Ovary (tissue), 3 donors: ENCODE data around the gene TUBB3.

ENCODE experiments used
- CTCF ChIP-seq, 3 donors: fragments of 450-650 bp in 2 of 3; fragments of 200-600 bp in 1 of 3; IDR thresholded peaks; one replicate each; pipeline versions ENCODE4 v1.5.1 to v1.8.0; 2016 to 2022; ENCODE audit warnings: antibody characterized with exemption in 3 of 3, mild to moderate bottlenecking in 1 of 3
- EP300 ChIP-seq: sonication (generic); formaldehyde crosslinking; IDR thresholded peaks from one replicate; pipeline ENCODE4 v1.6.1; 2017; ENCODE audit warnings: antibody characterized with exemption
- donor health status: DM: no; HTN: no; CAD: no.

GRCh38 chr16:89949756-89950155 lies 26.6 kb downstream of the TUBB3 start:
- no peak for TF ChIP-seq CTCF (IDR thresholded peaks at IDR 0.05)
- no peak for TF ChIP-seq EP300
